Kasumi-1 (cell line): Measurements from ENCODE around the gene CYP8B1.

ENCODE experiments used
- DNase-seq, 2 experiments: peaks; one replicate each; lab custom pipeline; 2025; lab: John Stamatoyannopoulos, UW

Gene CYP8B1

DNA sequence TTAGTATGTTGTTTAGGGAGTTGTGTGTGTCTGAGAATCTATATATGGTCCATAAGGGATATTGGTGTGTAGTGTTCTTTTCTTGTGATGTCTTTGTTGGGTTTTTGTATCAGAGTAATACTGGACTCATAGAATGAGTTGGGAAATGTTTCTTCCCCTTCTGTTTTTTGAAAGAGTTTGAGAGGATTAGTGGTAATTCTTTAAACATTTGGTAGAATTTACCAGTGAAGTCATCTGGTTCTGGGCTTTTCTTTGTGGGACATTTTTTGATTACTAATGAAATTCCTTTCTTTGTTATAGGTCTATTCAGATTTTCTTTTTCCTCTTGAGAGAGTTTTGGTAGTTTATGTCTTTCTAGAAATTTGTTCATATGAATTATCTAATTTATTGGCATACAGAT, 49.5 kb downstream of the CYP8B1 start:
- DNase-seq: no peak

DNA sequence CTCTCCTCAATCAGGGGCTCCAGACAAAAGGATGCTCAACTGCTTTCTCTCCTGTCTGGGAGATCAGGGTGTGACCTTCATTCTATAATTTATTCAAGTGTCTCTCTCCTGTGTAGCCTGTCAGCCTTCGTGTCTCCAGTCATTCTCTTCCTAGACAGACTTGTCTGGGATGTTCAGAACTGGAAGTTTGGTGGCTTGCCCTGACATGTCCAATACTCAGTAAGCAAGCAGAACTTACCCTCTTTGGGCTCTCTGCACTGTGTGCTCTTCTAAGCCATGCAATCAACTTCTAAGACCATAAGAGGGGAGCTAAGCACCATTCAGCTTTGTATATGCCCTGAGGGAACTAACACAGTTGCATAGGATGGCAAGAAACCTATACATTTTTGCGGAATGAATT, 52.3 kb downstream of the CYP8B1 start:
- no peak for DNase-seq

DNA sequence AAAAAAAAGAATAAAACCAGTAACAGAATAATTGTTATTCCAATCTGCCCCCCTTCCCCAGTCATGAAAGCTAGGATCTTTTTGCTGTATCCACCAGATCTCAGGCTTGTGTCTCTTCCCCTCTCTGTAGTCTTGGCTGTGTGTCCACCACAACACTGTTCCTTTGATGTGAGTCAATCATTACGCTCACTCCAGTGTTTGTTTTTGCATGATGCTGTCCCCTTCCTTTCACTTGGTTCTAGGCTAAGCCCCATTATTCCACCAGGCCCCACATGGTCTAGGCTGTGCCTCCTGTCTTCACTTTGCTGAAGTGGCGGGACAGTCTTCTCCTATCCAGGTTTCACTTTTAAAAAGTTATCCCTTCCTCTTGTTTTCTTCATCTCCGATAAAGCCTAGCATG, 52.9 kb downstream of the CYP8B1 start:
- no peak for DNase-seq
